H1 (cell line): ENCODE data around the gene MRPL28. TPM values are rescaled to one million over a fixed set of nuclear protein-coding genes. Genes with fewer than 3 reads are reported as not detected.

Experiments used
- CTCF ChIA-PET: fragments of 300-600 bp; sonication (Branson Sonifier 250); formaldehyde crosslinking; loops from one replicate; lab custom pipeline; 2021; ENCODE audit not compliant: partially characterized antibody; lab: Charles Lee
- POLR2A ChIA-PET: fragments of 300-600 bp; sonication (Branson Sonifier 250); formaldehyde crosslinking; loops from one replicate; lab custom pipeline; 2021; ENCODE audit warnings: inconsistent platforms; ENCODE audit not compliant: partially characterized antibody; lab: Charles Lee
- DNase-seq, 2 experiments: peaks; one replicate each; pipeline versions ENCODE4 v3.0.0 to v3.0.0-alpha.2; 2010 to 2022; ENCODE audit warnings: low spot score in 2 of 2, low read depth in 1 of 2, mixed read lengths in 1 of 2
- FAIRE-seq: peaks from 2 replicates; lab custom pipeline; 2011; peaks lifted over from hg19 to GRCh38; lab: Jason Lieb, UNC
- H2AFZ ChIP-seq: 2 replicates; pipeline ENCODE4 v1.8.1; 2012; ENCODE audit warnings: low read length, inconsistent platforms
- H2AK5ac ChIP-seq: 2 replicates; pipeline ENCODE4 v1.6.1; 2013; ENCODE audit warnings: low read depth, low read length
- H2BK120ac ChIP-seq: replicated peaks from 2 replicates; pipeline ENCODE3; 2013; ENCODE audit warnings: low read depth, low read length, inconsistent platforms
- H2BK12ac ChIP-seq: 2 replicates; pipeline ENCODE4 v1.6.1; 2013; ENCODE audit warnings: low read depth, low read length
- H2BK15ac ChIP-seq: 2 replicates; pipeline ENCODE4 v1.6.1; 2013; ENCODE audit warnings: low read length
- H2BK20ac ChIP-seq: 2 replicates; pipeline ENCODE4 v1.6.1; 2013; ENCODE audit warnings: low read length
- H2BK5ac ChIP-seq: 2 replicates; pipeline ENCODE4 v1.6.1; 2013; ENCODE audit warnings: low read depth, low read length
- H3K14ac ChIP-seq: 2 replicates; pipeline ENCODE4 v1.6.1; 2013; ENCODE audit warnings: inconsistent platforms; ENCODE audit not compliant: insufficient read length
- H3K18ac ChIP-seq: 2 replicates; pipeline ENCODE4 v1.6.1; 2013; ENCODE audit warnings: low read length; ENCODE audit errors: extremely low read depth
- H3K23ac ChIP-seq: 2 replicates; pipeline ENCODE4 v1.6.1; 2013; ENCODE audit warnings: inconsistent platforms; ENCODE audit not compliant: insufficient read length
- H3K23me2 ChIP-seq: 2 replicates; pipeline ENCODE4 v1.6.1; 2013; ENCODE audit warnings: low read depth, low read length
- H3K27ac ChIP-seq: 2 replicates; pipeline ENCODE4 v1.6.1; 2011; ENCODE audit warnings: low read depth, low read length, inconsistent platforms
- H3K27me3 ChIP-seq, 4 experiments: replicated peaks in 1 of 4; 1 replicate in 1 of 4; 2 replicates in 3 of 4; pipeline versions ENCODE4 v1.6.1 to v1.8.1; 2011 to 2013; ENCODE audit warnings: low read length in 3 of 4, mild to moderate bottlenecking in 3 of 4, inconsistent platforms in 2 of 4, mixed read lengths in 2 of 4, moderate library complexity in 1 of 4; ENCODE audit not compliant: control insufficient read depth in 3 of 4, insufficient read depth in 3 of 4; ENCODE audit errors: extremely low read depth in 1 of 4
- H3K36me3 ChIP-seq, 4 experiments: 2 replicates each; pipeline versions ENCODE4 v1.6.1 to v1.8.1; 2011 to 2013; ENCODE audit warnings: mild to moderate bottlenecking in 4 of 4, low read length in 3 of 4, moderate library complexity in 2 of 4, control low read depth in 1 of 4, inconsistent platforms in 1 of 4; ENCODE audit not compliant: insufficient read depth in 4 of 4, control insufficient read depth in 2 of 4
- H3K4ac ChIP-seq: replicated peaks from 2 replicates; pipeline ENCODE3; 2013; ENCODE audit warnings: low read length, low read depth, mixed read lengths, inconsistent platforms; ENCODE audit not compliant: insufficient read length
- H3K4me1 ChIP-seq, 4 experiments: replicated peaks in 1 of 4; 1 replicate in 1 of 4; 2 replicates in 3 of 4; pipeline versions ENCODE4 v1.6.1 to v1.8.1; 2011 to 2013; ENCODE audit warnings: low read length in 3 of 4, inconsistent platforms in 2 of 4, mixed read lengths in 1 of 4; ENCODE audit not compliant: insufficient read depth in 4 of 4, control insufficient read depth in 3 of 4
- H3K4me2 ChIP-seq, 2 experiments: 2 replicates each; pipeline versions ENCODE4 v1.6.1 to v1.8.1; 2011 to 2013; ENCODE audit warnings: low read depth in 2 of 2, low read length in 2 of 2, control low read depth in 1 of 2, inconsistent platforms in 1 of 2, mild to moderate bottlenecking in 1 of 2; ENCODE audit not compliant: insufficient read depth in 1 of 2
- H3K4me3 ChIP-seq, 4 experiments: fragments of 200-600, 300-600 bp in 1 of 4; sonication (generic), shearing (Covaris generic), sonication (Bioruptor Twin) in 1 of 4; 2 replicates each; pipeline versions ENCODE4 v1.5.1 to v1.8.1; 2011 to 2016; ENCODE audit warnings: low read length in 4 of 4, low read depth in 3 of 4, control low read depth in 2 of 4, inconsistent platforms in 2 of 4, mild to moderate bottlenecking in 2 of 4, mixed read lengths in 1 of 4, moderate library complexity in 1 of 4; ENCODE audit not compliant: insufficient read depth in 2 of 4; ENCODE audit errors: extremely low read depth in 1 of 4
- H3K56ac ChIP-seq: replicated peaks from 2 replicates; pipeline ENCODE3; 2013; ENCODE audit warnings: low read depth, mild to moderate bottlenecking, mixed read lengths, low read length, inconsistent platforms; ENCODE audit not compliant: insufficient read length
- H3K79me1 ChIP-seq: 2 replicates; pipeline ENCODE4 v1.6.1; 2013; ENCODE audit warnings: low read depth, low read length, control low read depth
- H3K79me2 ChIP-seq, 2 experiments: 2 replicates each; pipeline versions ENCODE4 v1.6.1 to v1.8.1; 2012 to 2013; ENCODE audit warnings: low read length in 2 of 2, mild to moderate bottlenecking in 2 of 2, inconsistent platforms in 1 of 2; ENCODE audit not compliant: insufficient read depth in 2 of 2, control insufficient read depth in 1 of 2
- H3K9ac ChIP-seq, 4 experiments: replicated peaks in 1 of 4; 1 replicate in 1 of 4; 2 replicates in 3 of 4; pipeline versions ENCODE4 v1.6.1 to v1.8.1; 2011 to 2013; ENCODE audit warnings: low read depth in 3 of 4, low read length in 3 of 4, control low read depth in 2 of 4, mild to moderate bottlenecking in 2 of 4, moderate library complexity in 2 of 4, inconsistent platforms in 1 of 4; ENCODE audit errors: extremely low read depth in 1 of 4
- H3K9me3 ChIP-seq, 2 experiments: 2 replicates each; pipeline versions ENCODE4 v1.6.1 to v1.8.1; 2012 to 2013; ENCODE audit warnings: mild to moderate bottlenecking in 2 of 2, moderate library complexity in 2 of 2, control low read depth in 1 of 2, inconsistent platforms in 1 of 2, low read depth in 1 of 2, low read length in 1 of 2, mixed read lengths in 1 of 2; ENCODE audit not compliant: insufficient read depth in 2 of 2
- H4K20me1 ChIP-seq, 2 experiments: replicated peaks in 1 of 2; 2 replicates each; pipeline versions ENCODE3 to v1.8.1; 2011 to 2013; ENCODE audit warnings: inconsistent platforms in 2 of 2, low read length in 2 of 2, mild to moderate bottlenecking in 1 of 2; ENCODE audit not compliant: insufficient read depth in 2 of 2, control insufficient read depth in 1 of 2
- H4K5ac ChIP-seq: 2 replicates; pipeline ENCODE4 v1.6.1; 2013; ENCODE audit warnings: low read length, low read depth, mixed read lengths, inconsistent platforms; ENCODE audit not compliant: insufficient read length
- H4K8ac ChIP-seq: 2 replicates; pipeline ENCODE4 v1.8.0; 2013; ENCODE audit warnings: mild to moderate bottlenecking, moderate library complexity, low read length, inconsistent platforms; ENCODE audit not compliant: insufficient read depth; ENCODE audit errors: extremely low read depth
- H4K91ac ChIP-seq: replicated peaks from 2 replicates; pipeline ENCODE3; 2013; ENCODE audit warnings: low read length, mixed read lengths, inconsistent platforms; ENCODE audit not compliant: insufficient read length
- CBX5 ChIP-seq: fragments of 300-800, 300-1000 bp; sonication (generic); IDR thresholded peaks from 2 replicates; pipeline ENCODE4 v1.7.1; 2016; ENCODE audit warnings: antibody characterized with exemption, low read length, low read depth
- CHD1 ChIP-seq: IDR thresholded peaks from 2 replicates; pipeline ENCODE4 v1.6.1; 2012; ENCODE audit warnings: low read depth, low read length, improper control_type of control experiment
- CHD2 ChIP-seq: IDR thresholded peaks from 2 replicates; pipeline ENCODE4 v1.6.1; 2012; ENCODE audit warnings: low read length, improper control_type of control experiment
- EZH2 ChIP-seq: fragments of 200-600 bp; sonication (generic); IDR thresholded peaks from 2 replicates; pipeline ENCODE4 v1.7.1; 2012; ENCODE audit warnings: low read depth, mild to moderate bottlenecking, moderate library complexity, low read length, inconsistent platforms; ENCODE audit not compliant: severe bottlenecking
- JUN ChIP-seq: IDR thresholded peaks from 2 replicates; pipeline ENCODE4 v1.6.1; 2011; ENCODE audit warnings: low read depth, mild to moderate bottlenecking, improper control_type of control experiment, low read length
- NANOG ChIP-seq: IDR thresholded peaks from 2 replicates; pipeline ENCODE4 v1.6.1; 2011; ENCODE audit warnings: low read length, low read depth, mild to moderate bottlenecking, inconsistent platforms; ENCODE audit not compliant: insufficient read depth, poor library complexity, severe bottlenecking
- NRF1 ChIP-seq: IDR thresholded peaks from 2 replicates; pipeline ENCODE4 v1.6.1; 2011; ENCODE audit warnings: mild to moderate bottlenecking, low read depth, low read length, improper control_type of control experiment
- PHF8 ChIP-seq: fragments of 200-600 bp; sonication (generic); conservative IDR thresholded peaks from 2 replicates; pipeline ENCODE4 v1.7.1; 2012; ENCODE audit warnings: low read depth, mild to moderate bottlenecking, inconsistent platforms, low read length, moderate library complexity
- POU5F1 ChIP-seq: IDR thresholded peaks from 2 replicates; pipeline ENCODE4 v1.6.1; 2011; ENCODE audit warnings: low read depth, mild to moderate bottlenecking, low read length, moderate library complexity
- RNF2 ChIP-seq: fragments of 200-900, 300-1000 bp; sonication (generic); IDR thresholded peaks from 2 replicates; pipeline ENCODE4 v1.7.1; 2016; ENCODE audit warnings: borderline replicate concordance, low read depth, mild to moderate bottlenecking, antibody characterized with exemption, low read length; ENCODE audit not compliant: poor library complexity, severe bottlenecking; ENCODE audit errors: missing control alignments
- SP1 ChIP-seq: IDR thresholded peaks from 2 replicates; pipeline ENCODE4 v1.6.1; 2011; ENCODE audit warnings: low read depth, low read length
- SP4 ChIP-seq: IDR thresholded peaks from 2 replicates; pipeline ENCODE4 v1.6.1; 2012; ENCODE audit warnings: low read length, inconsistent platforms
- SUZ12 ChIP-seq: fragments of 200-600 bp; sonication (generic); IDR thresholded peaks from 2 replicates; pipeline ENCODE4 v1.6.1; 2012; ENCODE audit warnings: mild to moderate bottlenecking, inconsistent platforms, low read length, moderate library complexity, mixed read lengths
- TBP ChIP-seq: IDR thresholded peaks from 2 replicates; pipeline ENCODE4 v1.6.1; 2011; ENCODE audit warnings: low read depth, low read length, improper control_type of control experiment
- TEAD4 ChIP-seq: IDR thresholded peaks from 2 replicates; pipeline ENCODE4 v1.6.1; 2012; ENCODE audit warnings: low read depth, low read length, inconsistent platforms, mixed read lengths
- YY1 ChIP-seq: IDR thresholded peaks from 2 replicates; pipeline ENCODE4 v1.6.1; 2011; ENCODE audit warnings: low read depth, mild to moderate bottlenecking, low read length
- WGBS, 2 experiments: shearing (Covaris generic) in 1 of 2; methylation state at CpG; one replicate each; pipeline versions ENCODE4 v1.1.6 to v1.1.7; 2013 to 2015; ENCODE audit warnings: low lambda C conversion rate in 2 of 2, mixed read lengths in 2 of 2, inconsistent platforms in 1 of 2, low coverage in 1 of 2, missing lambda C conversion rate in 1 of 2; ENCODE audit not compliant: insufficient replicate concordance in 2 of 2, insufficient coverage in 1 of 2, insufficient read length in 1 of 2; ENCODE audit errors: extremely low coverage in 1 of 2, missing lambda C conversion rate in 1 of 2; 5-methylcytosine and 5-hydroxymethylcytosine counted together
- polyA plus RNA-seq, 7 experiments: library from polyadenylated mRNA; depleted of rRNA in 3 of 7; stranded (reverse) in 5 of 7; unstranded in 2 of 7; fragments of >200 nt in 5 of 7; fragments of 200-250 nt in 2 of 7; gene quantifications; 1 replicate in 5 of 7; 2 replicates in 1 of 7; 4 replicates in 1 of 7; pipeline versions ENCODE4 v1.2.1 to v1.2.3, GENCODE V29; 2011 to 2013; ENCODE audit warnings: missing spikeins in 2 of 7, mixed read lengths in 2 of 7
- total RNA-seq: library from RNA; stranded (reverse); fragmentation: NEBNext Ultra II Directional; extraction: Animal tissue kit (Norgen Biotek cat#: 25700); gene quantifications from 2 replicates; pipeline ENCODE4 v1.2.1, GENCODE V29; 2021

MRPL28 gene
- total and polyA plus RNA-seq, 2 of the 8 experiments (the other 6 are each of a cell fraction or from before 2014, with no cell fraction given): 88.9 to 188 TPM

DNA sequence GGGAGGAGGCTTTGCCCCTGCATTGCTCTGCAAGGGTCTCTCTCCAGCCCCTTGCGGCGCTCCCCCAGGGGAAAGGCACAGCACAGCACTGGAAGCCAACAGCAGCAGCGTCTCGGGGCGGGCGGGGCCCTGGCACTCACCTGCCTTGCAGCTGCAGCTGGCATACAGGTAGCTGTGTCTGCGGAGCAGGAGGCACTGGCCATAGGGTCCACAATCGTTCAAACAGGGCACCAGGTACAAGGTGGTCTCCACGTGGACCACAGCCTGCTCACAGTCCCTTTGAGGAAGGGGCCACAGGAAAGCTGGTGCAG lies 4.2 kb upstream of the MRPL28 start:
- no peak overlapping the region for H3K18ac ChIP-seq
- no peak overlapping the region for H2AFZ ChIP-seq
- H2BK5ac ChIP-seq: no peak overlapping the region
- ChIA-PET CTCF (no interaction called here), POLR2A (interaction anchor here (1.4 to 1.5 kb wide), 2 partner anchors 9 to 10 kb away, joined by 5 to 6 read pairs; no protein-coding TSS in a partner anchor)
- no peaks in the 10 kb centered on the region for H3K79me1 ChIP-seq
- peaks cover 2 to 17% (median 12%) of the 10 kb centered on the region in 4 experiments for H3K4me1 ChIP-seq
- no peak overlapping the region for H4K91ac ChIP-seq
- no peak overlapping the region for H3K27ac ChIP-seq
- no peak overlapping the region for H3K56ac ChIP-seq
- H4K20me1 ChIP-seq: peaks cover 9 to 41% of the 10 kb centered on the region in 2 experiments
- peaks cover 0 to 10% of the 10 kb centered on the region in 2 experiments; a peak in 1 of 4 replicates for H3K79me2 ChIP-seq
- no peak overlapping the region for H2AK5ac ChIP-seq
- no peak overlapping the region for H4K8ac ChIP-seq
- no peaks in the 10 kb centered on the region for H3K9me3 ChIP-seq
- H3K4me2 ChIP-seq: no peak overlapping the region
- no peak overlapping the region for H2BK20ac ChIP-seq
- no peak overlapping the region for H2BK15ac ChIP-seq
- no peak overlapping the region for H2BK120ac ChIP-seq
- no peaks in the 10 kb centered on the region for H3K27me3 ChIP-seq
- no peak overlapping the region for H3K4ac ChIP-seq
- WGBS, 2 experiments: 87% methylated on average over 9 of the region's 9 CpGs; no CpG with 5 or more reads in 1 of the 2 experiments
- H2BK12ac ChIP-seq: no peak overlapping the region
- H3K23ac ChIP-seq: no peak overlapping the region
- H3K14ac ChIP-seq: no peak overlapping the region
- peaks cover 21 to 57% (median 29%) of the 10 kb centered on the region in 4 experiments for H3K36me3 ChIP-seq
- H3K23me2 ChIP-seq: no peaks in the 10 kb centered on the region; the same call in 1 of the 2 replicates
- no peak for DNase-seq
- no peak for FAIRE-seq
- H3K9ac ChIP-seq: no peak overlapping the region
- no peak overlapping the region for H3K4me3 ChIP-seq
- no peak overlapping the region for H4K5ac ChIP-seq
- TF ChIP-seq SP1: no peak
- no peak for TF ChIP-seq EZH2
- TF ChIP-seq CHD2: no peak
- no peak for TF ChIP-seq TEAD4
- no peak for TF ChIP-seq RNF2
- no peak for TF ChIP-seq SUZ12
- TF ChIP-seq NANOG: no peak
- TF ChIP-seq YY1: no peak
- TF ChIP-seq JUN: no peak
- no peak for TF ChIP-seq CHD1
- TF ChIP-seq POU5F1: no peak
- TF ChIP-seq PHF8: no peak
- TF ChIP-seq NRF1: no peak
- TF ChIP-seq TBP: no peak
- TF ChIP-seq CBX5: no peak
- no peak for TF ChIP-seq SP4
